ENCODE data around the gene RSPRY1. TPM values are rescaled to one million over a fixed set of nuclear protein-coding genes. Genes with fewer than 3 reads are reported as not detected.

RSPRY1 gene
- total and polyA plus RNA-seq, 2 of the 4 experiments (the other 2 are of a cell fraction) = 25.2 to 62.2 TPM

GRCh38 chr16:57258910-57259475 lies 72.9 kb downstream of the RSPRY1 start:
- Histone ChIP-seq H2BK20ac (ENCODE audit: low read depth, low read length) (no peak overlapping the region), H4K5ac (ENCODE audit: low read depth, low read length) (no peak overlapping the region), H3K9me1 (ENCODE audit: insufficient read depth, low read length) (0 out of 2 replicates have a peak, but pooled peaks cover 4% of the 10 kb centered on the region), H2BK15ac (ENCODE audit: low read depth, low read length) (no peak overlapping the region), H3K9me3 (ENCODE audit: control insufficient read depth, insufficient read depth, low read length) (no peaks in the 10 kb centered on the region), H3K14ac (replicated peaks; ENCODE audit: low read depth, low read length) (no peak overlapping the region), H3K4me3 (ENCODE audit: insufficient read depth, low read depth, low read length) (no peak overlapping the region), H3K23ac (ENCODE audit: low read depth, low read length) (no peak overlapping the region), H4K20me1 (ENCODE audit: insufficient read depth, low read length) (no peaks in the 10 kb centered on the region), H2AK9ac (replicated peaks; ENCODE audit: low read depth, low read length, poor library complexity) (no peak overlapping the region), H3K4me1 (ENCODE audit: control insufficient read depth, insufficient read depth, low read length) (peaks cover 7% of the 10 kb centered on the region; the same call in 1 of the 2 replicates), H3K9ac (ENCODE audit: low read depth, low read length) (no peak overlapping the region), H2BK120ac (ENCODE audit: low read depth, low read length) (no peak overlapping the region), H3K18ac (ENCODE audit: low read depth, low read length) (no peak overlapping the region), H3K56ac (ENCODE audit: extremely low read depth, insufficient read depth, low read length) (no peak overlapping the region), H3K36me3 (ENCODE audit: control insufficient read depth, insufficient read depth, low read length) (peaks cover 8% of the 10 kb centered on the region), H3K4ac (ENCODE audit: low read depth, low read length) (no peak overlapping the region), H3K79me1 (ENCODE audit: low read depth in 1 of 2, low read length in 2 of 2) (no peaks in the 10 kb centered on the region), H3K27me3 (ENCODE audit: control insufficient read depth, insufficient read depth, low read length) (no peaks in the 10 kb centered on the region), H2BK5ac (ENCODE audit: low read depth, low read length, poor library complexity, severe bottlenecking) (no peak overlapping the region), H4K8ac (ENCODE audit: low read depth in 2 of 2, low read length in 2 of 2) (no peak overlapping the region), H4K91ac (ENCODE audit: insufficient read depth, low read depth, low read length) (no peak overlapping the region), H3K27ac (ENCODE audit: insufficient read depth, low read length) (no peak overlapping the region), H2AK5ac (ENCODE audit: low read depth, low read length) (no peak overlapping the region), H3K4me2 (ENCODE audit: low read depth, low read length) (no peak overlapping the region), H2AFZ (replicated peaks; ENCODE audit: low read length, poor library complexity) (peak overlapping the region; percentile 2)
- ChIA-PET CTCF (interaction anchor here (0.7 kb wide), 2 partner anchors 332 to 496 kb away, joined by 3 read pairs; no protein-coding TSS in a partner anchor), POLR2A (ENCODE audit: unreplicated experiment) (no interaction called here)
- in situ Hi-C loops (cut with MboI; ENCODE audit: low sequenced_read_pairs) (no loop called here), dilution Hi-C loops (cut with HindIII; ENCODE audit: low sequenced_read_pairs, unreplicated experiment) (no loop called here), intact Hi-C loops (cut with micrococcal nuclease) (no loop called here)
- no peak for TF ChIP-seq RFX5 (IDR thresholded peaks at IDR 0.05; ENCODE audit: low read depth, low read length)
- TF ChIP-seq USF2 (IDR thresholded peaks at IDR 0.05; ENCODE audit: low read depth, low read length) = no peak
- no peak for TF ChIP-seq RCOR1 (IDR thresholded peaks at IDR 0.05; ENCODE audit: insufficient replicate concordance, low read length)
- no peak for TF ChIP-seq POLR2A (IDR thresholded peaks at IDR 0.05; ENCODE audit: low read depth, low read length)
- no peak for TF ChIP-seq SMC3 (IDR thresholded peaks at IDR 0.05; ENCODE audit: low read depth, low read length)
- no peak for TF ChIP-seq CTCF (conservative IDR thresholded peaks at IDR 0.05; ENCODE audit: low read depth, low read length)
- TF ChIP-seq FOS (IDR thresholded peaks at IDR 0.05; ENCODE audit: low read depth, low read length) = no peak
- no peak for TF ChIP-seq MAZ (IDR thresholded peaks at IDR 0.05; ENCODE audit: borderline replicate concordance, low read depth, low read length)
- TF ChIP-seq MXI1 (IDR thresholded peaks at IDR 0.05; ENCODE audit: borderline replicate concordance, low read depth, low read length) = no peak
- TF ChIP-seq BHLHE40 (IDR thresholded peaks at IDR 0.05; ENCODE audit: low read depth, low read length) = no peak
- no peak for TF ChIP-seq CEBPB (IDR thresholded peaks at IDR 0.05; ENCODE audit: low read depth, low read length)
- no peak for TF ChIP-seq CHD1 (IDR thresholded peaks at IDR 0.05; ENCODE audit: low read depth, low read length)
- TF ChIP-seq MAFK (IDR thresholded peaks at IDR 0.05; ENCODE audit: low read depth, low read length) = no peak
- TF ChIP-seq ELK1 (IDR thresholded peaks at IDR 0.05; ENCODE audit: borderline replicate concordance, low read depth, low read length) = no peak
- TF ChIP-seq NFE2L2 (IDR thresholded peaks at IDR 0.05; ENCODE audit: low read depth, low read length) = no peak
- TF ChIP-seq RAD21 (IDR thresholded peaks at IDR 0.05; ENCODE audit: low read length) = no peak
- ATAC-seq (ENCODE audit: low read depth) = no peak
- no peak for DNase-seq
- no TSS peak for BruUV-seq (replicated peaks)
- no CpG with 5 or more reads among the region's 1 CpG for WGBS, 2 experiments (ENCODE audit: extremely low coverage in 2 of 2, insufficient read length in 1 of 2)
